ENCODE measurements around the gene ACTG1.

DNA sequence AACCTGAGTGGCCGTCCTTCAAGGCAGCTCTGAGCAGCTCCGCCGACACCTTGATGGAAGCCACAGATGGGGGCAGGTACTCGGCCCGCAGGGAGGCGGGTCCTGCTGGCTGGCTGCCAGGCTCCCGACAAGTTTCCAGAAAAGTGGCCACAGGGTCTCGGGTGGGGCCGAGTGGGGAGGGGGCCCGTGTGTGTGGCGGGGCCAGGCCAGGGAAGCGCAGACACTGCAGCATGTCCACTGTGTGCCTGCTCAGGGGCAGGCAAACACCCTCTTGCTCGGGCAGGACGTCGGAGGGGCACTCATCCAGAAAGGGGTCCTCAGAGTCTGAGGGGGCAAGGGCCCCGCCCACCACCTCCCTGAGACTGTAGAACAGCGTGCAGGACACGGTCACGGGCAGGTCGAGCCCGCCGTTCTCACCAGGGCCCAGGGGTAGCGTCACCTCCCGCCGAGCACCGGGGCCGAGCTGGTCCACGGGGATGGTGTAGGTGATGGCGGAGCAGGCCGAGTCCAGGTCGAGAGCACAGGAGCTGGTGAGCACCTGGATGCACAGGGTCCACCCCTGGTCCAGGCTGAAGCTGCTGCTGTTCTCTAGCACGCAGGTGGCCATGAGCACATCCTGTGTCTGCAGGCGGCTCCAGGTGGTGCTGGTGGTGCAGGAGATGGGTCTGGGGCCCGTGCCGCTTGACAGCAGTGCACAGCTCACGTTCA is 34.5 kb upstream of the ACTG1 start:
- TF ChIP-seq TCF12 (IDR thresholded peaks at IDR 0.05) (no peak), TCF12 (CRISPR knock-in tag; IDR thresholded peaks at IDR 0.05) (no peak), SALL1 (CRISPR knock-in tag; IDR thresholded peaks at IDR 0.05) (no peak), ZNF207 (IDR thresholded peaks at IDR 0.05; ENCODE audit: borderline replicate concordance) (no peak), SUZ12 (IDR thresholded peaks at IDR 0.05; ENCODE audit: low read depth, low read length) (no peak), CREB1 (IDR thresholded peaks at IDR 0.05) (no peak), CREB1 (CRISPR knock-in tag; IDR thresholded peaks at IDR 0.05) (no peak), ZKSCAN1 (IDR thresholded peaks at IDR 0.05; ENCODE audit: low read length) (no peak), ZFX (CRISPR knock-in tag; IDR thresholded peaks at IDR 0.05; ENCODE audit: low read depth) (no peak), ZC3H4 (CRISPR knock-in tag; IDR thresholded peaks at IDR 0.05; ENCODE audit: borderline replicate concordance) (no peak), ESRRA (CRISPR knock-in tag; IDR thresholded peaks at IDR 0.05; ENCODE audit: low read depth) (no peak), ZNF781 (CRISPR knock-in tag; IDR thresholded peaks at IDR 0.05; ENCODE audit: borderline replicate concordance, not compliant biosample characterization) (no peak)
- TF ChIP-seq, protein P1, sequence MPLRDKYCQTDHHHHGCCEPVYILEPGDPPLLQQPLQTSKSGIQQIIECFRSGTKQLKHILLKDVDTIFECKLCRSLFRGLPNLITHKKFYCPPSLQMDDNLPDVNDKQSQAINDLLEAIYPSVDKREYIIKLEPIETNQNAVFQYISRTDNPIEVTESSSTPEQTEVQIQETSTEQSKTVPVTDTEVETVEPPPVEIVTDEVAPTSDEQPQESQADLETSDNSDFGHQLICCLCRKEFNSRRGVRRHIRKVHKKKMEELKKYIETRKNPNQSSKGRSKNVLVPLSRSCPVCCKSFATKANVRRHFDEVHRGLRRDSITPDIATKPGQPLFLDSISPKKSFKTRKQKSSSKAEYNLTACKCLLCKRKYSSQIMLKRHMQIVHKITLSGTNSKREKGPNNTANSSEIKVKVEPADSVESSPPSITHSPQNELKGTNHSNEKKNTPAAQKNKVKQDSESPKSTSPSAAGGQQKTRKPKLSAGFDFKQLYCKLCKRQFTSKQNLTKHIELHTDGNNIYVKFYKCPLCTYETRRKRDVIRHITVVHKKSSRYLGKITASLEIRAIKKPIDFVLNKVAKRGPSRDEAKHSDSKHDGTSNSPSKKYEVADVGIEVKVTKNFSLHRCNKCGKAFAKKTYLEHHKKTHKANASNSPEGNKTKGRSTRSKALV (CRISPR knock-in tag; IDR thresholded peaks at IDR 0.05) = no peak
- TF ChIP-seq, protein P2, sequence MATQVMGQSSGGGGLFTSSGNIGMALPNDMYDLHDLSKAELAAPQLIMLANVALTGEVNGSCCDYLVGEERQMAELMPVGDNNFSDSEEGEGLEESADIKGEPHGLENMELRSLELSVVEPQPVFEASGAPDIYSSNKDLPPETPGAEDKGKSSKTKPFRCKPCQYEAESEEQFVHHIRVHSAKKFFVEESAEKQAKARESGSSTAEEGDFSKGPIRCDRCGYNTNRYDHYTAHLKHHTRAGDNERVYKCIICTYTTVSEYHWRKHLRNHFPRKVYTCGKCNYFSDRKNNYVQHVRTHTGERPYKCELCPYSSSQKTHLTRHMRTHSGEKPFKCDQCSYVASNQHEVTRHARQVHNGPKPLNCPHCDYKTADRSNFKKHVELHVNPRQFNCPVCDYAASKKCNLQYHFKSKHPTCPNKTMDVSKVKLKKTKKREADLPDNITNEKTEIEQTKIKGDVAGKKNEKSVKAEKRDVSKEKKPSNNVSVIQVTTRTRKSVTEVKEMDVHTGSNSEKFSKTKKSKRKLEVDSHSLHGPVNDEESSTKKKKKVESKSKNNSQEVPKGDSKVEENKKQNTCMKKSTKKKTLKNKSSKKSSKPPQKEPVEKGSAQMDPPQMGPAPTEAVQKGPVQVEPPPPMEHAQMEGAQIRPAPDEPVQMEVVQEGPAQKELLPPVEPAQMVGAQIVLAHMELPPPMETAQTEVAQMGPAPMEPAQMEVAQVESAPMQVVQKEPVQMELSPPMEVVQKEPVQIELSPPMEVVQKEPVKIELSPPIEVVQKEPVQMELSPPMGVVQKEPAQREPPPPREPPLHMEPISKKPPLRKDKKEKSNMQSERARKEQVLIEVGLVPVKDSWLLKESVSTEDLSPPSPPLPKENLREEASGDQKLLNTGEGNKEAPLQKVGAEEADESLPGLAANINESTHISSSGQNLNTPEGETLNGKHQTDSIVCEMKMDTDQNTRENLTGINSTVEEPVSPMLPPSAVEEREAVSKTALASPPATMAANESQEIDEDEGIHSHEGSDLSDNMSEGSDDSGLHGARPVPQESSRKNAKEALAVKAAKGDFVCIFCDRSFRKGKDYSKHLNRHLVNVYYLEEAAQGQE (IDR thresholded peaks at IDR 0.05; ENCODE audit: borderline replicate concordance in 1 of 2, low read depth in 1 of 2, low read length in 2 of 2) = no peak
